ENCODE data around the gene RAB6C. TPM values are rescaled to one million over a fixed set of nuclear protein-coding genes. Genes with fewer than 3 reads are reported as not detected.

Gene RAB6C
- not detected in 2 replicates for total RNA-seq

DNA sequence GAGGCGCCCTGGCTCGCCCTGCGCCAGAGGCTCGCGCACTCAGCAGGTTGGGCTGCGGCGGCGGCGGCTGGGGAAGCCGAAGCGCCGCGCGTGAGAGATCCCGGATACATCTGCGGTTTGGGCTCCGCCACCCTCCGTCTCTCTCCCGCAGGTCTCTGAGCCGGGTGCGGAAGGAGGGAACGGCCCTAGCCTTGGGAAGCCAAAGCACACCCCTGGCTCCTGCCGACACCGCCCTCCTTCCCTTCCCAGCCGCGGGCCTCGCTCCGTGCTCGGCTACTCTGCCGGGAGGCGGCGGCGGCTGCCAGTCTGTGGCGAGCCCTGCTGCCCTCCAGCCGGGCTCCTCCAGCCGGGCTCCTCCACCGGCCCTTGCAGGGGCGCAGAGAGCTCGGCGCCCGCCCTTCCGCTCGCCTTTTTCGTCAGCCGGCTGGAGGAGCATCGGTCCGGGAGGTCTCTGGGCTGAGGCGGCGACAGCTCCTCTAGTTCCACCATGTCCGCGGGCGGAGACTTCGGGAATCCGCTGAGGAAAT is at the start of gene RAB6C:
RAB6C (plus strand) TSS at position 38 of the 527 bp plus-strand sequence; CDS start at position 488, 450 bp downstream.

Other genes with a start within 250 kb of the RAB6C start
- not detected in 2 replicates for gene POTEF, start 149.6 kb downstream of the RAB6C start, total RNA-seq
- 5.0 TPM in 2 replicates for gene CCDC74B, start 165.4 kb downstream of the RAB6C start, total RNA-seq
- 19.7 and 26.6 TPM in 2 replicates for gene SMPD4, start 201.9 kb downstream of the RAB6C start, total RNA-seq
- gene MZT2B, start 202.6 kb downstream of the RAB6C start, total RNA-seq, result 90.1 and 98.1 TPM in 2 replicates
- gene TUBA3E, start 218.8 kb downstream of the RAB6C start, total RNA-seq, result not detected in 2 replicates